GM19328 (cell line): ENCODE data around the gene GPSM1.

Source experiments
- ATAC-seq: cut with Tn5 transposase; IDR thresholded peaks from one replicate; pipeline ENCODE4 v1.9.1; 2021; ENCODE audit warnings: mild to moderate bottlenecking, moderate library complexity; ENCODE audit not compliant: unreplicated experiment

GPSM1 gene

DNA sequence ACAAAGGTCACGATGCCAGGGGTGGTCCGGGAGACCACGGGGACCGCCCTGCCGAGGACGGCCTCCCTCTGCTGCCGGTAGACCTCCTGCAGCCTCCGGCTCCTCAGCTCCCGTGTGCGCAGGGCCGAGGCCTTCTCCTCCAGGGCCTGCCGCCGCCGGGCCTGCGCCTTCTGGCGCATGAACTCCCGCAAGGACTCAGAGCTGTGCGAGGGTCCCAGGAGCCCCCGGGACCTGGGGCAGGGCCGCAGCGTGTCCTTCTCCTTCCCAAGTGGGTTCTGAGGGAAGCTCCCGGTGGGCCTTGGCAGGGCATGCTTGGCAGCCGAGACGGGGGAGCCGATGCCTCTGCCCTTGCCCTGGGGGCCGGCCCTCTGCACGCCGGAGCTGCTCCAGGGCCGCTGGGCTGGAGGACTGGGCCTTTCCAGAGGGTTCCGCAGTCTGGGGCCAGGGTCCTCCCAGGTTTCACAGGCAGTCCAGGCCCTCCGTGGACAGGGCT lies 36.8 kb upstream of the GPSM1 start:
- no peak for ATAC-seq

DNA sequence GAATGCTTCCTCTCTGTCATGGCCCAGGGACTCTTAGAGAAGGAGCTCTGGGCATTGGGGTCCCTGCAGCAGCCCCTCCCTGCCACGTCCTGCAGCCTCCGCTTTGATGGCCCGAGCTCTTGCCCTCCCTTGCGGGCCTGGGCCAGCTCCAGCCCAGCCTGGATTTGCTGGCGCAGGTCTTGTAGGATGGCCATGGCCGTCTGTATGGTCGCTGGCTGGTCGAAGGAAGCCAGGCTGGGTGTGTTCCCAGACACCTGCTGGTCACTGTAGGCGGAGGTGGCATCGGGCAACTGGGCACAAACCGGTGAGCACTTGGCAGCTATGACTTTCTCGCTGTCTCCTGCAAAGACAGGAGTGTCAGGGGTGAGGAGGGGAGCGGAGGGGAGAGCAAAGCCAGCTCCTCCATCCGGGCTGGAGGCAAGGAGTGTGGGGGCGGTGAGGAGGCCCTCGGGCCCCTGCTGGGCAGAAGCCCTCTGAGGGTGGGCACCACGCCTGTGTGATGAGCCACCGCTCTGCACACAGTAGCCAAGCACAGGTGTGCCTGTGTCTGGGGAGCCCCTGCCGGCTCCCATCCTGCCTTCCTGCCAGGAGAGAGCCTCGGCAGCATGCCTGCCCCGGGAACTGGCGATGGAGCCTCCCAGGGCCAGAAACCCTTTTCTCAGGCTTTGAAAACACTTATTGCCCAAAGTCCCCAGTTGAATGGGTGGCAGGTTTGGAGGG lies 35.9 kb upstream of the GPSM1 start:
- no peak for ATAC-seq

DNA sequence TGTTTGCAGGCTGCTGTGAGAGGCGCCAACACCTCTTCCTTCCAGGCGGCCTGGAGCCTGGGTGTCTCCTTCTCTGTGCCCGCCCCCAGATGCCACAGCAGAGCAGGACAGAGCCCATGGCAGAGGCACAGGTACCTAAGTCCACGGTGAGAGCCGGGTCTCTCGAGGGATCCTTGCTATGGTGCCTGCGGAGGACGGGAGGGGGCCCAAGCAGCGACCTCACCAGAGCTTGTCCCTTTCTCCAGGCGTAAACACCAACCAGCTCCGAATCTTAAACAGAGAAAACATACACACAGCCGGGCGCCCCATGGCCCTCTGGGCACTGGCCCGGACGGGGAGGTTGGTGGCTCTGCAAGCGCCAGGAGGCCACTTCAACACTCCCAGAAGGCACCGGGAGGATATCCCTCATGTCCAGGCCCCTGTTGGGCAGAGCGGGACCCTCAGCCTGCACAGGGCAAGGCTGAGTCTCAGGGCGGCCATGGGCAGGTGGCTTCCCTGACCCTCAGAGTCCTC lies 35.3 kb upstream of the GPSM1 start:
- ATAC-seq, result no peak

DNA sequence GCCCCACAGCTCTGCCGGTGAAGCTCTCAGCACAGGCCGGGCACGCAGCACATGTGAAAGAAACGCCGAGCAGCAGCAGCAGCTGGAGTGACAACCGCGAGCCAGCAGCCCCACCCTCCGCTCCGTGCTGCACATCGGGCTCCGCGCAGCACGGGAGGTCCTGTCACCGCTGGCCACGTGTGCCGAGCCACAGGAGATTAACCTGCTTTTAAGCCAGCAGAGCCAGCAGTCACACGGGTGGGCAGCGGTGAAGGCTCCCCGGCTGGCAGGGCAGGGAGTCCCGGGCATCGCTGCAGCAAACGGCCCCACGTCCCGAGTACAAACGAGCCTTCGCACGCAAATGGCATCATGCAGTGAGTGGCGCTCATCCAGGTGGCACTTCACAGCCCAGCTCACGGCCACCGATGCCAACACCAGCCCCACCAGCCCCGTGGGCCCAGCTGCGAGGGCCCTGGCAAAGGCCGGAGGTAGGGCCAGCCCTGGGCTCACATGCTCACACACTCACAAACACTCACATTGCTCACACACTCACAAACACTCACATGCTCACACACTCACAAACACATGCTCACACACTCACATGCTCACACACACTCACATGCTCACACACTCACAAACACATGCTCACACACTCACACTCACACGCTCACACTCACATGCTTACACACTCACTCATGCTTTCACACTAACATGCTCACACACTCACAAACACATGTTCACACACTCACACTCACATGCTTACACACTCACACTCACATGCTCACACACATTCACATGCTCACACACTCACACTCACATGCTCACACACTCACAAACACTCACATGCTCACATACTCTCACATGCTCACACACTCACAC lies 34.5 kb upstream of the GPSM1 start:
- no peak for ATAC-seq

DNA sequence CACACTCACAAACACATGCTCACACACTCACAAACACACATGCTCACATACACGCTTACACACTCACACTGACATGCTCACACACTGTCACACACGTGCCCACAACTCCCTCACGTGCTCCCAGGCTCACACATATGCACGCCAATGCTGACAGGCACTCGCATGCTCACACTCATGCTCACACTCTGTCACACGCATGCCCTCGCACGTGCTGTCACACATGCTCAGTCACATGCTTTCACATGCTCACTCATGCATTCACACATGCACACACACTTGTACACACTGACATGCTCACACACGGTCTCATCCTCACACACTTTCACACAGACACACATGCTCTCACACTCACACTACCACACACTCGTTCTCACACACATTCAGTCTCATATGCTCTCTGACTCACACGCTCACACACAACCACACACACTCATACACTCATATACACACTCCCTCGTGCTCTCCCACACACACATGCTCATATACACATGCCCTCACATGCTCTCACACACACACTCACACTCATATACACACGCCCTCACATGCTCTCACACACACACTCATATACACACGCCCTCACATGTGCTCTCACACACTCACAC lies 33.8 kb upstream of the GPSM1 start:
- ATAC-seq, result no peak

DNA sequence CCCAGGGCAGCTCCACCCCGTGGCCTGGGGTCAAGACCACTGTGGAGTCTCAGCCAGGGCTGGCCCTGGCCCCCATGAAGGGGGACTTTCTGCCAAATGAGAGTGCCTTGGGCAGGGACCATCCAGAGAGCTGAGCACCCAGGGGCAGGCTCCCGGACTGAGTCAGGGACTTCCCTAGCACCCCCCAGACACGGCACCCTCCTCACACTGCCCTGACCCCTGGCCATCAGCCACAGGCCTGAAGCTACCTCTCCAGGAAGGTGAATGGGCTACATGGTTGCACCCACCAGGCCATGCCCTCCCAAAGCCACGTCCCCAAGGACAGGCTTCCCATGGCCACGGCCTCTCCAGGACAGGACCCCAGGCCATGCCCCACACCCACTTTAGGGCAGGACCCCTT lies 32.9 kb upstream of the GPSM1 start:
- no peak for ATAC-seq

DNA sequence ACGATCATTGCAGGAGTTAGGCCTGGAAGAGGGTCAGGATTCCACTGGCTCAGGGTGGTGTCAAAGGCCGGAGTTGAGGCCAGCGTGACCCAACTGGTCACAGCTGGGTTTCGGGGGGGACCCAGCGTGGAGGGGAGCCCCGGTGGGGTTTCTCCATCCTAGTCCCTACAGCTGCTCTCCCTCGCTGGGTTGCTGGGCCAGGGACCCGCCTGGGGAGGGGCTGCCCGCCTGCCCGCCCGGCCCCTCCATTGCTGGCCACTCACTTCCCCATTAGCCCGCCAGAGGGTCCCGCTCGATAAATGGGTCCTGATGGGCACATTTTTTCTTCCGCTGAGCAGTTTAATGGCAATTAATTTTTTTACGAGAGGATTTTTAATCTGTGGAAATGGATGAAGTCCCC lies 32.3 kb upstream of the GPSM1 start:
- ATAC-seq, result no peak

DNA sequence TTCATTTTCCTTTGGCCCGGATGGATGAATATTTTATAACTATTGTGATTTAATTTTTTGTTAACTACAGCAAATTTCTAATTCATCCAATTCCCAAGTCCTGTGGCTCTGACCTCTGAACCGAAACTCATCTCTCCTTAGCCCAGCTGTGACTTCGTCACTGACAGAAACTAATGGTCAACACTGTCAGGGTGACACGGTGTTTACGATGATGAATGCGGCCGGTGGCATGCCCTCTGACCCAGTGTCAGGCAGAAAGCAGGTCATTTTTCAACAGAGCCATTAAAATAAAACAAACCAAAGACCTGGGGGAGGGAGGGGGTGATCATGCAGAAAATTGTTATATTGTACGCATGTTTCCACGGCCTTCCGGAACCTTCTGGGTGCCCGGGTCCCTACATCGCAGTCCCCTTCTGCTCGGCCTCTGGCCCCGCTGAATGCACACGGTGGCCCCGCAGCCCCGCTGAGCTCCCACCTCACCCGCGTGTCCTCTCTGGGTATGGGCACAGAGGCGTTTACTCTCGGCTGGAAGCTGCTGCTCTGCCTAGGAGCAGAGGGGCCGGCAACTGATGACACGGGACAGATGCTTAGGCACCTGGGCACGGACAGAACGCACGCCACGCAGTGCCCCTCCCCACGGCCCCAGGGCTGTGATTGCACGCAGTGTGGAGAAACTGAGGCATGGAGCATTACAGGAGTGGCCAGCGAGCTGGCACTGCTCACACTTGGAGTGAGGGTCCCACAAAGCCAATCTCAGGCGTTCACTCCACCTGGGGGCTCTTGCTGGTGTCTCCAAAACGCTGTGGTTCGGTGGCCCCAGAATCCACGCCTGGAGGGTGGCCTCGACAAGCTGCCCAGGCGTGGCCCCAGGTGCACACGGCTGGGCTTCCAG lies 31.6 kb upstream of the GPSM1 start:
- ATAC-seq, result no peak

DNA sequence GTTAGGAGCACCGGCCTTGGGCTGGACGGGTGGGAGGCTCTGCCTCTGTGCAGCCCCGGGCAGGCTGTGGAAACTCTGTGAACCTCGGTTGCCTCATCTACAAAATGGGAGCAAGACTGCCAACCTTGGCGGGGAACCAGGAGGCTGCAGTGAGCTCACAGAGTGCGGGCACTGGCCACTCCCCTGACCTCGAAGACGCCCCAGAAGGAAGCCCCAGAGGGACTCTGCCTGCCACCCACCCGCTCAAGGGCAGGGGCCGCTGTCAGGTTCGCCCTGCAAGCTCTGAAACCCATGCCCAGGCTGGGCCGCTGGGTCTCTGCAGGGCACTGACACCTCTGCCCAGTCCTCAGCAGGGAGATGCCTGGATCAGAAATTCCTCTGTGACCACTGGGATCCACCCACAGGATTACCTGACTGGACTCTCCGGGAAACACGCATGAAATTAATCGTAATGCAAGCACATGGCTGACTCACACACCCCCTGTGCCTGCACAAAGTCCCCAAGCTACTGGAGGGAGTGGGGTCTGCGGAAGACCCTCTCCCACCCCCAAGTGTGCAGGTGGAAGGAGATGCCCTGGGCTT lies 30.8 kb upstream of the GPSM1 start:
- no peak for ATAC-seq

DNA sequence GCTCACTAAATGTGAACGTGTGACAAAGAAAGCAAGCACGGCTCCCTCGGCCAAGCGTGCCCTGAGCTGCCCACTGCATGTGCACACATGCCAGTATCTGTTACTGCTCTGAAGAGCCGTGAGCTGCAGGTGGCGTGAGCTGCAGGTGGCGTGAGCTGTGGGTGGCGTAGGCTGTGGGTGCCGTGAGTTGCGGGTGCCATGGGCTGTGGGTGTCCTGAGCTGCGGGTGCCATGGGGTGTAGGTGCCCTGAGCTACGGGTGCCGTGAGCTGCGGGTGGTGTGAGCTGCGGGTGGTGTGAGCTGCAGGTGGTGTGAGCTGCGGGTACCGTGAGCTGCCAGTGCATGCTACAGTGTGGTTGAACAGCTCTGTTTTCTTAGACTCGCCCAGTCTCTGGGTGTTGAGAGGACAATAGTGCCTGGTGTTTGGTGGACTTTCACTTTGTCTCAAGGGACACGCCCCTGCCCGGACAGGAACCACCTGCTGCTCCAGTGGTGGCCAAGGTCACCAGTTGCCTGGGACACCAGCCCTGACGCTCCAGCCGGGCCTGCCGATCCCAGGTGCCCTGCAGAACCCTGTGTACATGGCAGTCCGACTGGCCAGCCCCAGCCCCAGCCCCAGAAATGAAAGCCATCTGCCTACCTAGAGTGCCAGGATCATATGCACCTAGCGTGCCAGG lies 30.2 kb upstream of the GPSM1 start:
- ATAC-seq, result no peak

DNA sequence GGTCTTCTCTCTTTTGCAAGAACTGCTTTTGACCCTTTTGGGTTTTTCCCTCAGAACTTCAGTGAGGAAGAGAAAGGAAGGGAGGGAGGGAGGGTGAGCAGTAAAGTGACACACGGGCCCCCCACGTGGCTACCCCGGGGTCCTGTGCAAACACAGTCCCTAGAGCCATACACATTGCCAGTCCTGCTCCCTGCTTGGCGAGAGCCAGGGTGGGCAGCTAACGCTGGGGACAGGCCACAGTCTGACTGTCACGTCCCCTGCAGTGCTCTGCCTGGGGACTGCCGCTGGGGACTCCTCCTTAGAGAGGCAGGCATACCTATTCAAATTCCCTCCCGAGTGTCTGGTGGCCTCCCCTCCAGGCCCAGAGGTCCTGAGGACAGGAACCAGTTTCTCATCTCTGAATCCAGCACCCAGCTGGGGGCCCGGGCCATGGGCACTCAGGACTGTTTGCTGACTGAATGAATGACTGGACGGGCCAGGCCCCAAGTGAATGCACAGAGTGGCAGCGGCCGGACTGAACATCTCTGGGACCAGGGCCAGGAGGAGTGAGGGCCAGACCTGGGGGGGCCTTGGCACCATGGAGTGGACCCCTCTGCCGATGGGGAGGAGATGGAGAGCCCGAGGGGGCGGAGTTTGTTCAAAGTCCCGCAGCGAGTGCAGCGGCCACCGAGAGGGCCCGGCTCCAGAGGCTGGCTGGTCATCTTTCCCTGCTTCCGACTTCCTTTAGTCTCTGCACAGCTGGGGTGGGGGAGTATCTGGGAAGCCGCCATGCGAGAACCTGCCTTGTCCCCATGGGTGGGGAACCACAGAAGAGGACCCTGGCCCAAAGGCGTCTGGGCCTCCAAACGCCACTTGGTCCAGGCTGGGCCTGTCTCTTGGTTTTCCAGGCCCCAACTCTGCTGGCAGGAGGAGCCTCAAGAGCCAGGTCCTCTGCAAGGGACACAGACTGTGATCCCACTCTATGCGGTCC lies 29.3 kb upstream of the GPSM1 start:
- no peak for ATAC-seq

DNA sequence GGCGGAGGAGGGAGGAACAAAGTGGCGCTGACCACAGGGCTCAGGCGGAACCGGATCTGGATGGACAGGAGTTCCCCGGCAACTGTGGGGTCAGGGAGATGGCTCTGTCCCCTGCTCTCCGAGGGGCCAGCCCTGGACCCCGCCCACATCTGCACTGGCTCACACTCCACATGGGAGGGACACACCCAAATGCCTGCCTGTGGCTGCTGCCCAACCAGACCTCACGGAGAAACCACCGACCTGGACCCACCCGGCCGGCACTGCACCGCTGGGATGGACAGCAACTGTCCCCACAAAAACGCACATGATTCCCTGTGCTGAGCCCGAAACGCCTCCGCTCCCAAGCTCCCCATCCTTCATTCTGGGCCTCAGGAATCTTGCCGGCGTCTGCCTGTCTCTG lies 28.2 kb upstream of the GPSM1 start:
- ATAC-seq, result no peak

DNA sequence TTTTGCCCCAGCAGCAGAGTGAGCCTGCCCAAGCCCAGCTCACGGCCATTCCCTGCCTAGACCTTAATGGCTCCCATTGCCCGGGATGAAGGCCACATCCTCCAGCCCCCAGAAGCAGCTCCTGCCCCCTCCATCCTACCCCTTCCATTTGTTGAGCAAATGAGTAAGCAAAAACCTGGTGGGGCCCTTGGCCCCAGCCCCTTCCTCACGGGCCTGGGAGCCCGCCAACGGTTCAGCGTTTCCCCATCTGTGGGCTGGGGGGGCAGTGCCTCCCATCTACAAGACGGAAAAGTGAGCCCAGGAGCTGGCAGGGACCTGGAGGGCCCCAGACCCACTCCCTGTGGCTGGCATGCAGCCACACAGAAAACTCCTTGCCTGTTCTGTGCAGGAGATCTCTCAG lies 27.8 kb upstream of the GPSM1 start:
- no peak for ATAC-seq

DNA sequence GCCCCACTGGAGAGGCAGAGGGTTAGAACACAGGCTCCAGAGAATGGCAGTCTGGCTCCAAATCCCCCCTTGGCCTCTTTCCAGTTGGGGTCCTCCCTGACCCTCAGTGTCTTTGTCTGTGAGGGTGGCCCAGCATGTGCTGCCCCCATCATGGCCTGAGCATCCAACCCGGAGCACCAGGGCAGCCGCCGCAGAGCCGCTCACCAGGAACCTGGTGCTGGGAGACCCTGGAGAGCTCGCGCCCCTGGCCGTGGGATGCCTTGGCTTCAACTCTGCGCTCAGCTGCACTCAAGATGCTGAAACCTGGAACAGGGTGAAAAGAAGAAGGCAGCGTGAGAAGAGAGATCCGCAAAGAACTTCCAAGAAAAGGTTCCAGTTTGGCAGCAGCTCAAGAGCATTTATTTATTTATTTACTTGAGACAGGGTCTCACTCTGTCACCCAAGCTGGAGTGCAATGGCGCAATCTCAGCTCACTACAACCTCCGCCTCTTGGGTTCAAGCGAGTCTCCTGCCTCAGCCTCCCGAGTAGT lies 27.3 kb upstream of the GPSM1 start:
- ATAC-seq, result no peak

DNA sequence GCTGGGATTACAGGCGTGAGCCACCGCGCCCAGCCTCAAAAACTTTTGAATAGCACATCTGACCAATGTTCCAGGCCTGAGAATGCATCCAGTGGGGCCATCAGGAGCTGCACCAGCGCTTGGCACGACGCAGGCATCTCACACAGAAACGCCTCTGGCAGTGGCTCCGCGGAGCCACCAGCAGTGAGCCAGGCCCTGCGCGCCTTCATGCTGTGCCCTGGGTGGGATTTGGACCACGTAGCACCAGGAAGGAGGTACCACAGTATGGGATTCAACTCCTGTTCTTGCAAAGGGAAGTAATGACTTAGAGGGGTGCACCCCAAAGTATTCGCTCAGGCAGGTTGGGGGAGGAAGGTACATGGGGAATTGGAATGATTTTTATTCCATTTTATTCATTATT lies 26.5 kb upstream of the GPSM1 start:
- no peak for ATAC-seq

DNA sequence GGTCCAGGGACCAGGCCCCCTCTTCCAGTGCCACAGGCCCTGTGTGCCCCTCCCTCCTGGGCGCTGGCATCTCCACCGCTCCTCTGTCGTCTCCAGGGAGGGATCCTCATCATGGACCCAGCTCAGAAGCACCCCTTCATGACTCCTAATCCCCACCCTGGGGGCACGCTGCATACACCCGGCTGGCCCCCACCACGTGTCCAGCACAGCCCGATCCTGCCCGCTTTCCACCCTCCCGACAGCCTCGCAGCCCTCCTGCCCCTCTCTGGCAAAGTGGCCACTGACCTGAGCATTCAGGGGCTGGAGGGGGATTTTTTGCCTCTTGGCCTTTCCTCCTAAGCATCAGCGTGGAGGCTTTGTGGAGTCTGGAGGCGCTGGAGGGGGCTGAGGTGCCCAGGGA lies 24.8 kb upstream of the GPSM1 start:
- ATAC-seq, result no peak

DNA sequence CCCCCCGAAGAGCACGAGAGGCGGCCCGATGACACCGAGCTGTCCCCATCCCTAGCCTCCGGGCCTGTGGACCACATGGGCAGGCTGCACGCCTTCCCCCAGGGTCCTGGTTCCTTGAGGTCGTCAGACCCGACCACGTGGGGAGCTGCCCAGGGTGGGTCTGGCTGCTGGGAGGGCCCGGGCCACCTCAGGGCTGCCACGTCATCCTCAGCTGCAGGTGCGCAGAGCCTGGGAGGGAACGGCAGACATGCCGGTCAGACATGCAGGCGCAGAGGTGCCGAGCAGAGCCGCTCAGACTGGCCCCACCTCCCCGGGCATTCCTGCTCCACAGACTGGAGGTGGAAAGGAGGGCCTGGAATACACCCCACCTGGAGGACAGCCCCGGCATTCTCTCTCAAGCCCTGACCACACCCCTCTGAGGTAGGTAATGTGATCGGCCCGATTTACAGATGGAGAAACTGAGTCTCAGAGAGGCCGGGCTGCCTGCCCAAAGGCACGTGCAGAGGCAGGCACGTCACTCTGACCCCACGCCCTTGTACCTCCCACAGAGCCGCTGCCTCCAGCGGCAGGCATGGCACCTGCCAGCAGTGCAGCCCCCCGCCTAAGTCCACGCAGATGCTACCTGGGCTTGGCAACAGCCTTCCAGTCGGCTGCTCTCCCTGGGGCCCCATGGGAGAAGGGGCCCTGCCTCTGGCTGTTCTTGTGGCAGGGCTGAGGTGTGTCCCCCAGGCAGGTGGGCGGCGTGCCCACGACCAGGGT lies 24.1 kb upstream of the GPSM1 start:
- ATAC-seq, result no peak
